CD4-positive, alpha-beta T cell (primary cell): ENCODE measurements around the gene SLC39A9. TPM values are rescaled to one million over a fixed set of nuclear protein-coding genes. Genes with fewer than 3 reads are reported as not detected.

ENCODE experiments used
- ATAC-seq: fragments of 200-7000 bp; cut with Tn5 transposase; one replicate; pipeline ENCODE4 v1.10.0; 2022; ENCODE audit warnings: mild to moderate bottlenecking; ENCODE audit not compliant: poor library complexity
- CTCF ChIA-PET: fragments of 350-600 bp; sonication (Branson Sonifier 250); formaldehyde crosslinking; loops from one replicate; lab custom pipeline; 2021; ENCODE audit warnings: antibody characterized with exemption, inconsistent platforms; lab: Charles Lee
- POLR2A ChIA-PET: fragments of 350-600 bp; sonication (Branson Sonifier 250); formaldehyde crosslinking; loops from one replicate; lab custom pipeline; 2021; ENCODE audit warnings: antibody characterized with exemption, inconsistent platforms; lab: Charles Lee
- DNase-seq, 14 experiments: peaks; one replicate each; pipeline ENCODE4 v3.0.0-alpha.2; 2013 to 2020; ENCODE audit warnings: mixed read lengths in 2 of 14
- H3K27ac ChIP-seq, 2 donors: one replicate each; pipeline versions ENCODE4 v1.5.1 to v1.7.0; 2013; ENCODE audit warnings: low read length in 2 of 2, low read depth in 1 of 2, mild to moderate bottlenecking in 1 of 2
- H3K27me3 ChIP-seq, 2 experiments: 1 replicate in 1 of 2; 2 replicates in 1 of 2; pipeline versions ENCODE4 v1.6.1 to v1.7.0; 2013; ENCODE audit warnings: low read length in 2 of 2, control low read depth in 1 of 2, mild to moderate bottlenecking in 1 of 2, moderate library complexity in 1 of 2; ENCODE audit not compliant: insufficient read depth in 2 of 2, control insufficient read depth in 1 of 2
- H3K36me3 ChIP-seq: one replicate; pipeline ENCODE4 v1.6.1; 2013; ENCODE audit warnings: low read length, control low read depth; ENCODE audit not compliant: insufficient read depth
- H3K4me1 ChIP-seq: one replicate; pipeline ENCODE4 v1.6.1; 2013; ENCODE audit warnings: low read length, control low read depth; ENCODE audit not compliant: insufficient read depth
- H3K4me3 ChIP-seq: one replicate; pipeline ENCODE4 v1.5.1; 2013; ENCODE audit warnings: mild to moderate bottlenecking, low read length, moderate library complexity
- H3K9me3 ChIP-seq, 2 experiments: 1 replicate in 1 of 2; 2 replicates in 1 of 2; pipeline versions ENCODE4 v1.6.1 to v1.7.0; 2013; ENCODE audit warnings: low read length in 2 of 2, mild to moderate bottlenecking in 2 of 2, control low read depth in 1 of 2, moderate library complexity in 1 of 2; ENCODE audit not compliant: control insufficient read depth in 1 of 2, insufficient read depth in 1 of 2
- H3K27ac Mint-ChIP-seq: one replicate; pipeline ENCODE4 v1.8.0; 2020; ENCODE audit warnings: mixed read lengths
- H3K27me3 Mint-ChIP-seq: one replicate; pipeline ENCODE4 v1.8.0; 2021; ENCODE audit warnings: mixed read lengths
- H3K36me3 Mint-ChIP-seq: one replicate; pipeline ENCODE4 v1.8.0; 2021; ENCODE audit warnings: low read depth, mixed read lengths
- H3K4me1 Mint-ChIP-seq: one replicate; pipeline ENCODE4 v1.8.0; 2021; ENCODE audit warnings: low read depth, mixed read lengths
- H3K4me3 Mint-ChIP-seq: one replicate; pipeline ENCODE4 v1.8.0; 2020; ENCODE audit warnings: mild to moderate bottlenecking, mixed read lengths
- H3K9me3 Mint-ChIP-seq: one replicate; pipeline ENCODE4 v1.8.0; 2020; ENCODE audit warnings: mixed read lengths
- intact Hi-C, 2 experiments: fragments of 100-400 bp; cut with DNase I in 1 of 2; cut with micrococcal nuclease in 1 of 2; formaldehyde crosslinking; loops; one replicate each; pipeline versions ENCODE4 v1.15.1 to v1.9.0; 2023 to 2025; cut with DNase I, micrococcal nuclease
- total RNA-seq, 174 experiments: library from RNA in 2 of 174; stranded (reverse) in 2 of 174; gene quantifications; one replicate each; pipeline ENCODE4 v1.2.3 and lab custom pipeline; 2021 to 2026
- TF ChIP-seq, protein P1 (sequence below): fragments of 200-600 bp; IDR thresholded peaks from one replicate; pipeline ENCODE4 v1.8.0; 2022; ENCODE audit warnings: antibody characterized with exemption, mild to moderate bottlenecking

The SLC39A9 gene
- total RNA-seq, 2 experiments from 2014 or later = 19.5 to 20.5 TPM

DNA sequence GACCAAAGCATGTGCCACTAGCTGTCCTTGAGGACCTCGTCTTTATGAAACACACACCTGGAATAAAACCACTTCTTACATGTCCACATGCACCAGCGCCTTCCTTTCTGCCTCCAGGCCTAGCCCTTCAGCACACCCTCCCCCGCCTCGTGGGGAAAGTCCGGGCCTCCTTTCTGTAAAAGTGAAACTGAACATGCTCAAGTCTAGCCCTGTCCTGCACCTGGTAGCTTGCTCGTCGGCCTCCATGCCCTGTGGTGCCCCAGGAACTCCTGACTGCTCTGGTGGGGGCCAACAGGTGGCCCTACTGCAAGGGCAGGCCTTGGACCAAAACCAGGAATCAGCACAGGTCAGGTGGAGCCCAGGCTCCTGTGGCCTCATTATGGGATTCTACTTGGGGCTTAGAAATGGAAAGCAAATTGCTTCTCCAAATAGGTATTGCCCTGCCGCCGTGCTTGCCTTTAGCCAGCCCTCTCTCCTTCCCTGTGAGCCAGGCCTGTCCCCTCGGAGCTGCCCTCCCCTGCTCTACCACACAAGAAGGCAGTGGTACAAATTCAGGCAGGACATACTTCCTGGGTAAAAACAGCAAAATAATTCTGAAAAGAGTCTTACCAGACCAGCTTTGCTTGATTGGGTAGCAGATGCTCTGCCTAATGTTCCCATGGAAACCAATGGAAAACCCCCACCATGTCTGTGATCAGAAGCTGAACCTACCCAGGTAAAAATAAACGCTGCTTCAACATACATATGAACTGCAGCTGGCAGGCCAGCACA is 43.9 kb upstream of the SLC39A9 start:
- Mint-ChIP-seq H3K4me1 (peaks cover 9% of the 10 kb centered on the region), H3K4me3 (peak overlapping the region; percentile 59), H3K9me3 (no peaks in the 10 kb centered on the region), H3K27ac (peak overlapping the region; percentile 41), H3K27me3 (no peaks in the 10 kb centered on the region), H3K36me3 (no peaks in the 10 kb centered on the region)
- intact Hi-C loops = no loop called here
- peak in 13 of 14 experiments; percentile 24 to 78 (median 41) for DNase-seq
- H3K36me3 ChIP-seq = no peaks in the 10 kb centered on the region
- peak overlapping the region in 1 of 2 donors; percentile 63 for H3K27ac ChIP-seq
- ChIA-PET POLR2A (interaction anchor here (0.7 to 1.3 kb wide), 2 partner anchors 29 to 44 kb away, joined by 3 to 5 read pairs; partner anchors contain the start of genes ERH and SLC39A9), CTCF (no interaction called here)
- no peaks in the 10 kb centered on the region for H3K27me3 ChIP-seq
- H3K4me3 ChIP-seq = peak overlapping the region; percentile 35
- TF ChIP-seq, protein P1, sequence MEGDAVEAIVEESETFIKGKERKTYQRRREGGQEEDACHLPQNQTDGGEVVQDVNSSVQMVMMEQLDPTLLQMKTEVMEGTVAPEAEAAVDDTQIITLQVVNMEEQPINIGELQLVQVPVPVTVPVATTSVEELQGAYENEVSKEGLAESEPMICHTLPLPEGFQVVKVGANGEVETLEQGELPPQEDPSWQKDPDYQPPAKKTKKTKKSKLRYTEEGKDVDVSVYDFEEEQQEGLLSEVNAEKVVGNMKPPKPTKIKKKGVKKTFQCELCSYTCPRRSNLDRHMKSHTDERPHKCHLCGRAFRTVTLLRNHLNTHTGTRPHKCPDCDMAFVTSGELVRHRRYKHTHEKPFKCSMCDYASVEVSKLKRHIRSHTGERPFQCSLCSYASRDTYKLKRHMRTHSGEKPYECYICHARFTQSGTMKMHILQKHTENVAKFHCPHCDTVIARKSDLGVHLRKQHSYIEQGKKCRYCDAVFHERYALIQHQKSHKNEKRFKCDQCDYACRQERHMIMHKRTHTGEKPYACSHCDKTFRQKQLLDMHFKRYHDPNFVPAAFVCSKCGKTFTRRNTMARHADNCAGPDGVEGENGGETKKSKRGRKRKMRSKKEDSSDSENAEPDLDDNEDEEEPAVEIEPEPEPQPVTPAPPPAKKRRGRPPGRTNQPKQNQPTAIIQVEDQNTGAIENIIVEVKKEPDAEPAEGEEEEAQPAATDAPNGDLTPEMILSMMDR = no peak
- H3K9me3 ChIP-seq = no peaks in the 10 kb centered on the region
- peak; percentile 71 for ATAC-seq
- H3K4me1 ChIP-seq = peaks cover 17% of the 10 kb centered on the region

DNA sequence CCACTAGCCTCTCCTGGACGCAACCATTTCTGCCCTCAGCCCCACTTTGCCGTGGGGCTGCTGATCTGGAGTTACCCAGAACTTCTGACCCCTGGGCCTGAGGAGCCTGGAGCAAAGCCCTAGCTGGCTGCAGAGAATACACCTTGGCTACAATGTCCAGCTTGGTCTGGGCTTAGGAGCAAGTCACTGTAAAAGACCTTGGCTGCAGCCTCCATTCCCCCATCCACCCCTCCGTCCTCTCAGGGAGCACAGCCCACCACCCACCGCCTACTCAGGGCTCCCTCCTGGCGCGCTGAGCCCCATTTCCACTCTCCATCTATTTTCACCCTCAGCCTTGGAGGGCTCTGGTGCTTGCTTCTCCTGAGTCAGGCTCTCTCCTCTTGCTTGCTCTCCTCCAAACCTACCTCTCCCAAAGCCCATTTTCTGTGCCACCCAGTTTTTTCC is 43.3 kb upstream of the SLC39A9 start:
- no peaks in the 10 kb centered on the region for H3K9me3 ChIP-seq
- Mint-ChIP-seq H3K36me3 (no peaks in the 10 kb centered on the region), H3K27me3 (no peaks in the 10 kb centered on the region), H3K4me1 (peaks cover 9% of the 10 kb centered on the region), H3K27ac (no peak overlapping the region), H3K4me3 (no peak overlapping the region), H3K9me3 (no peaks in the 10 kb centered on the region)
- H3K4me3 ChIP-seq = no peak overlapping the region
- ChIA-PET CTCF (no interaction called here), POLR2A (interaction anchor here (0.7 to 1.3 kb wide), 2 partner anchors 29 to 43 kb away, joined by 3 to 5 read pairs; partner anchors contain the start of genes ERH and SLC39A9)
- peaks cover 17% of the 10 kb centered on the region for H3K4me1 ChIP-seq
- intact Hi-C loops = no loop called here
- TF ChIP-seq, protein P1 = no peak
- H3K27ac ChIP-seq = no peak overlapping the region
- ATAC-seq = no peak
- no peaks in the 10 kb centered on the region for H3K36me3 ChIP-seq
- no peak for DNase-seq
- H3K27me3 ChIP-seq = no peaks in the 10 kb centered on the region

DNA sequence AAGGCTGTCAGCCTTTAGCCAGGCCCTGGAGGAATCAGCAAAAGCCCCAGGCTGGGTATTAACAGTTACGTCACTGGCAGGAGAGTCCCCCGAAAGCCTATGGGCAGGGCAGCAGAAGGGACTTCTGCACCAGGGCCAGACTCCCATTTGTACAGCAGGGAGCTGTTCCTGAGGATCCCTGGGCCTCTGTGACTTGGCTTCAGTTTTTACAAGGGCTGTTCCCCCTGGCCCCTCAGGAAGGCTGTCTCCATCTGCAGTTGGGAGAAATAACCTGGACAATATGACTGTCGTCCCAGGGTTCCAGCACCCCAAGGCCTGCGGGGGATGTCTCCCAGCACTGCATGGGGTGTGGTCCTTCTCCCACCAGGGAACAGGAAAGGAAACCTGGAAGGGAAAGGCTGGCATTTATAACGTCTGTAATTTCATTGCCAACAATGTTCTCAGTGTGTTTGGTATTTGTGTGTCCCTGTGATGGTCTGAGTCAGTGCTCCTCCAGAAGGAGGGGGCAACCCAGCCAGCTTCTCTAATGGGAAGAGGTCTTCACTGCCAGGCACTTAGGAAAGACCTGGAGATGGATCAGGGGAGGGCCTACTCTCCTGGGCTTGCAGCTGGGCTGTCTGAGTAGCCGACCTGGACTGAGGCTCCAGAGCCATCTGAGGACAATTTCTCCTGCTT is 42.7 kb upstream of the SLC39A9 start:
- no peak for ATAC-seq
- H3K27me3 Mint-ChIP-seq = no peaks in the 10 kb centered on the region
- CTCF ChIA-PET = no interaction called here

More for the DNA sequence above, 42.7 kb upstream of the SLC39A9 start:
- peaks cover 9% of the 10 kb centered on the region for H3K4me1 Mint-ChIP-seq
- intact Hi-C loops = no loop called here
- H3K36me3 ChIP-seq = no peaks in the 10 kb centered on the region
- POLR2A ChIA-PET = no interaction called here
- H3K4me1 ChIP-seq = peaks cover 17% of the 10 kb centered on the region
- no peaks in the 10 kb centered on the region for H3K36me3 Mint-ChIP-seq
- TF ChIP-seq, protein P1 = no peak
- no peaks in the 10 kb centered on the region for H3K9me3 Mint-ChIP-seq
- no peak overlapping the region for H3K27ac ChIP-seq
- DNase-seq = no peak
- H3K27me3 ChIP-seq = no peaks in the 10 kb centered on the region
- no peak overlapping the region for H3K4me3 Mint-ChIP-seq
- no peak overlapping the region for H3K4me3 ChIP-seq
- no peak overlapping the region for H3K27ac Mint-ChIP-seq
- H3K9me3 ChIP-seq = no peaks in the 10 kb centered on the region
